SIG-M5 (cell line): Measurements from ENCODE around the gene TNS1.

Source experiments
- DNase-seq: peaks from one replicate; lab custom pipeline; 2025; lab: John Stamatoyannopoulos, UW

TNS1 gene

GRCh38 chr2:217956586-217957457, 46.0 kb downstream of the TNS1 start:
- DNase-seq: no peak

- no peak for DNase-seq
Observed at GRCh38 chr2:217955881-217956493, 46.8 kb downstream of the TNS1 start.

GRCh38 chr2:217954971-217955740, 47.6 kb downstream of the TNS1 start:
- DNase-seq: no peak

GRCh38 chr2:217954469-217954868, 48.3 kb downstream of the TNS1 start:
- DNase-seq: no peak

GRCh38 chr2:217954051-217954450, 48.7 kb downstream of the TNS1 start:
- DNase-seq: no peak

GRCh38 chr2:217953531-217953932, 49.3 kb downstream of the TNS1 start:
- no peak for DNase-seq

GRCh38 chr2:217953011-217953481, 49.7 kb downstream of the TNS1 start:
- DNase-seq: no peak

- no peak for DNase-seq
Observed at GRCh38 chr2:217952409-217952808, 50.4 kb downstream of the TNS1 start.

- no peak for DNase-seq
Observed at GRCh38 chr2:217951521-217952247, 51.1 kb downstream of the TNS1 start.

GRCh38 chr2:217951091-217951490, 51.7 kb downstream of the TNS1 start:
- DNase-seq: no peak

GRCh38 chr2:217950401-217950871, 52.4 kb downstream of the TNS1 start:
- DNase-seq: no peak

- DNase-seq: no peak
Observed at GRCh38 chr2:217949447-217949846, 53.3 kb downstream of the TNS1 start.

- DNase-seq: no peak
Observed at GRCh38 chr2:217948897-217949296, 53.9 kb downstream of the TNS1 start.

- DNase-seq: no peak
Observed at GRCh38 chr2:217948351-217948791, 54.4 kb downstream of the TNS1 start.

GRCh38 chr2:217947383-217948350, 55.1 kb downstream of the TNS1 start:
- DNase-seq: no peak

GRCh38 chr2:217946051-217946450, 56.7 kb downstream of the TNS1 start:
- DNase-seq: no peak

GRCh38 chr2:217945530-217945929, 57.3 kb downstream of the TNS1 start:
- DNase-seq: no peak

GRCh38 chr2:217944923-217945322, 57.9 kb downstream of the TNS1 start:
- DNase-seq: no peak

GRCh38 chr2:217944366-217944765, 58.4 kb downstream of the TNS1 start:
- no peak for DNase-seq
